Ascending aorta (tissue), 2 donors: Measurements from ENCODE around the gene ATP5IF1. TPM values are rescaled to one million over a fixed set of nuclear protein-coding genes. Genes with fewer than 3 reads are reported as not detected.

ENCODE experiments used
- DNase-seq, 2 donors: peaks; one replicate each; pipeline ENCODE4 v3.0.0-alpha.2; 2019; ENCODE audit warnings: low spot score in 2 of 2
- H3K27ac ChIP-seq, 2 donors: fragments of 200-600 bp; sonication (generic); one replicate each; pipeline ENCODE4 v1.5.1; 2016 to 2017; ENCODE audit warnings: mild to moderate bottlenecking in 1 of 2
- H3K27me3 ChIP-seq: fragments of 200-600 bp; sonication (generic); one replicate; pipeline ENCODE4 v1.5.1; 2017
- H3K36me3 ChIP-seq, 2 donors: fragments of 200-600 bp; sonication (generic); one replicate each; pipeline ENCODE4 v1.5.1; 2016
- H3K4me1 ChIP-seq, 2 donors: fragments of 200-600 bp; sonication (generic); one replicate each; pipeline ENCODE4 v1.5.1; 2016 to 2017; ENCODE audit warnings: mild to moderate bottlenecking in 1 of 2
- H3K4me3 ChIP-seq, 2 donors: fragments of 200-600 bp; sonication (generic); one replicate each; pipeline ENCODE4 v1.5.1; 2016 to 2017; ENCODE audit warnings: mild to moderate bottlenecking in 1 of 2
- H3K9me3 ChIP-seq, 2 donors: fragments of 200-600 bp; sonication (generic); one replicate each; pipeline ENCODE4 v1.5.1; 2016
- intact Hi-C: fragments of 100-400 bp; cut with DNase I; formaldehyde crosslinking; loops from one replicate; pipeline ENCODE4 v1.15.1; 2023
- total RNA-seq: library from RNA; depleted of rRNA; stranded (reverse); fragments of >200 nt; gene quantifications from one replicate; pipeline ENCODE4 v1.1.0, GENCODE V29; 2016
- TF ChIP-seq, protein P1 (sequence below), 3 experiments: fragments of 200-600 bp in 2 of 3; fragments of 450-650 bp in 1 of 3; sonication (generic) in 2 of 3; IDR thresholded peaks; one replicate each; pipeline ENCODE4 v1.5.1; 2016 to 2019; ENCODE audit warnings: antibody characterized with exemption in 3 of 3, mild to moderate bottlenecking in 1 of 3, moderate library complexity in 1 of 3

Gene ATP5IF1
- total RNA-seq, 1 donor from 2014 or later: 220 TPM

DNA sequence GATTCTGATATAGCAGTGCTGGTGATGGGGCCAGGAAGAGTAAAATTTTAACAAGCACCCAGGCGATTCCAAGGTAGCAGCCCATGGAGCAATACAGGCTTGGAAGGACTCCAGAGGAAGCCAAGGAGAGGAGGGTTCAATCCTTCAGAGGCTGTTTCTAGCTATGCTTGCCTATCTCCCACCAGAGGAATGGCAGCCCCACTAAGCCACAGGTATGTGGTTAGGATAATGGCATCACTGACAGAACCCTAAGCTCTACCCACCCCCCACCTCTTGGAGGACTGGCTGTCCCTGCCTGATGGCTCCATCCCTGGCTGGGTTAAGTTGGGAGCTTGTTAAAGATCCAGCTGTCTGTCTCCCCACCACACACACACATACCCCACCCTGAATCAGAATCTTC, 40.1 kb upstream of the ATP5IF1 start:
- Histone ChIP-seq H3K4me1 (no peaks in the 10 kb centered on the region), H3K4me3 (no peak overlapping the region), H3K27me3 (no peaks in the 10 kb centered on the region), H3K9me3 (no peaks in the 10 kb centered on the region), H3K27ac (no peak overlapping the region), H3K36me3 (peaks cover 23 to 28% of the 10 kb centered on the region in 2 donors)
- TF ChIP-seq, protein P1, sequence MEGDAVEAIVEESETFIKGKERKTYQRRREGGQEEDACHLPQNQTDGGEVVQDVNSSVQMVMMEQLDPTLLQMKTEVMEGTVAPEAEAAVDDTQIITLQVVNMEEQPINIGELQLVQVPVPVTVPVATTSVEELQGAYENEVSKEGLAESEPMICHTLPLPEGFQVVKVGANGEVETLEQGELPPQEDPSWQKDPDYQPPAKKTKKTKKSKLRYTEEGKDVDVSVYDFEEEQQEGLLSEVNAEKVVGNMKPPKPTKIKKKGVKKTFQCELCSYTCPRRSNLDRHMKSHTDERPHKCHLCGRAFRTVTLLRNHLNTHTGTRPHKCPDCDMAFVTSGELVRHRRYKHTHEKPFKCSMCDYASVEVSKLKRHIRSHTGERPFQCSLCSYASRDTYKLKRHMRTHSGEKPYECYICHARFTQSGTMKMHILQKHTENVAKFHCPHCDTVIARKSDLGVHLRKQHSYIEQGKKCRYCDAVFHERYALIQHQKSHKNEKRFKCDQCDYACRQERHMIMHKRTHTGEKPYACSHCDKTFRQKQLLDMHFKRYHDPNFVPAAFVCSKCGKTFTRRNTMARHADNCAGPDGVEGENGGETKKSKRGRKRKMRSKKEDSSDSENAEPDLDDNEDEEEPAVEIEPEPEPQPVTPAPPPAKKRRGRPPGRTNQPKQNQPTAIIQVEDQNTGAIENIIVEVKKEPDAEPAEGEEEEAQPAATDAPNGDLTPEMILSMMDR (IDR thresholded peaks at IDR 0.05): no peak
- DNase-seq: no peak
- intact Hi-C loops: no loop called here

DNA sequence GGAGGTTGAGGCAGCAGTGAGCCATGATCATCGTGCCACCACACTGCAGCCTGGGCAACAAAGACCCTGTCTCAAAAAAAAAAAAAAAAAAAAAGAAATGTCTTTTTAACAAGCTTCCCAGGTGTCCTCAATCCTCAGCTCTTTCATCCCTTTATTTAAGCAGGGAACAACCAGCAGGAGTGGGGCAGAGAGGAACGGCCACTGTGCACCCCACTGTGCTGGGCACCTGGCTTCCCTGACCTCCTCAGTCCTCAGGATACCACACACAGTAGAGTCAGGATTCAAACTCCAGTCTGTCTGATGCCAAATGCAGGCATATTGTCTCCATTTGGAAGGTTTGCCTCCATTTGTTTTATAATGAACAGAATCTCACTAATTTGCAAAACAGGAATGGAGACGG, 39.6 kb upstream of the ATP5IF1 start:
- Histone ChIP-seq H3K27me3 (no peaks in the 10 kb centered on the region), H3K36me3 (peaks cover 29 to 34% of the 10 kb centered on the region in 2 donors), H3K4me3 (no peak overlapping the region), H3K9me3 (no peaks in the 10 kb centered on the region), H3K27ac (no peak overlapping the region), H3K4me1 (no peaks in the 10 kb centered on the region)
- TF ChIP-seq, protein P1 (IDR thresholded peaks at IDR 0.05): no peak
- intact Hi-C loops: no loop called here
- no peak for DNase-seq

DNA sequence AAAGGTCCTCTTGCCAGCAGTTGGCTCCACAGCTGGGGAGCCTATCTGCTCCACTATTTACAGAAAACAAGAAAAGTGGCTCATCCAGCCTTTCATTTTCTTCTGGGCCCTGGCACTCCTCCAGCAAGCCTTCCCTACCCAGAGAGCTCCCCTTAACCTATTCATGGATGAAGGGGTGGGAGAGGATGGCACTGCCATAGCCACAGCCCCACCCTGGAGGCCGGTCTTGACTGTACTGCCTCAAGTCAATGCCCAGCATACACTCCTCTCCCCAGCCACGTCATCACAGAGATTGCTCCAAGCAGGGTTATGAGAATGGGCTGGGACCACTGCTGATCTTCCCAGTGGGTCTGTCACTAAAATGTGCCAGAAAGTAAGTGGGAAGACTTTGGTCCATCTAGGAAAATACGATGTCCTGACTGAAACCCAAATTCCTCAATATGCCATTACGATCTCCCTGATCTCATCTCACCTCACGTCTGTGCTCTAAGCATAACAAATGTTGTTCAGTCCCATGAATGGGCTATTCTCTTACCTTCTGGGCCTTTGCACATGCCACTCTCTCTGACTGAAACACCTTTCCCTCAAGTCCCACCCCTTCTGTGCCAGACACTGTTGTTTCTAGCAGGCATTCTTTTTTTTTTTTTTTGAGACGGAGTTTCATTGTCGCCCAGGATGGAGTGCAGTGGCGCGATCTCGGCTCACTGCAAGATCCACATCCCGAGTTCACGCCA, 38.1 kb upstream of the ATP5IF1 start:
- DNase-seq: no peak
- Histone ChIP-seq H3K36me3 (peaks cover 41 to 47% of the 10 kb centered on the region in 2 donors), H3K9me3 (no peaks in the 10 kb centered on the region), H3K4me3 (no peak overlapping the region), H3K4me1 (no peaks in the 10 kb centered on the region), H3K27me3 (no peaks in the 10 kb centered on the region), H3K27ac (no peak overlapping the region)
- intact Hi-C loops: no loop called here
- TF ChIP-seq, protein P1 (IDR thresholded peaks at IDR 0.05): no peak

DNA sequence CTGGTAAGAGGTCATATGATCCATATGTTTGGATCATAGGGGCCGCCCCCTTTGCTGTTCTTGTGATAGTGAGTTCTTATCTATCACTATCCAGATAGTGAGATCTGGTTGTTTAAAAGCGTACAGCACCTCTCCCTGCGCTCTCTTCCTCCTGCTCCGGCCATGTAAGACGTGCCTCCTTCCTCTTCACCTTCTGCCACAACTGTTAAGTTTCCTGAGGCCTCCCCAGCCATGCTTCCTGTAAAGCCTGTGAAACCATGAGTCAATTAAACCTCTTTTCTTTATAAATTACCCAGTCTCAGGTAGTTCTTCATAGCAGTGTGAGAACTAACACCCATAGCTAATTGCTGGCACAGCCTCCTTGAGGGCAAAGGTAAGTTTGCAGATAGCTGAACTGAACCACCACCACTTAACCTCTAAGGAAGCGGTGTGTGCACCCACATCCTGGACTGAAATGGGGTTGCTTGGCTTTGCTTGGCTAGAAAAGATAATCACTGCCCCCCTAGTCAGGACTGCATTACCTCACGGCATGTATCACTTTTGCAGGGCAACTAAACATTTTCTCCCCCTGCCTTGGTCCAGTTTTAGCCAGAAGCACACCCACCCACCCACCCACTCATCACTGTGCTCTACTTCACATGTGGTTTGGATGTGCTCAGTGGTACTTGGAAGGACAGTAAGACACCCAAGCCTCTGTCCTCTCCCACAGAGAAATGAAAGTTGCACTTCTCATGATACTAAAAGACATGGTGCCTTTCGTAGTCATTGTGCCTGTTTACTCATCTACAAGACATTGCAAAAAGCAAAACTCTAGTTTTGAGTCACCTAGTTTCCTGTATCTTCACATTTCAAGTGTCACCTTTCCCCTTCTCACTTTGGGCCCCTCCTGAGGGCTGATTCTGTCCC, 36.3 kb upstream of the ATP5IF1 start:
- TF ChIP-seq, protein P1 (IDR thresholded peaks at IDR 0.05): no peak
- Histone ChIP-seq H3K4me3 (no peak overlapping the region), H3K9me3 (no peaks in the 10 kb centered on the region), H3K27me3 (no peaks in the 10 kb centered on the region), H3K36me3 (peaks cover 58 to 65% of the 10 kb centered on the region in 2 donors), H3K27ac (no peak overlapping the region), H3K4me1 (no peaks in the 10 kb centered on the region)
- intact Hi-C loops: loop anchor here (10.0 kb wide), 1 partner anchor 105 kb away; no protein-coding TSS in a partner anchor
- DNase-seq: no peak

DNA sequence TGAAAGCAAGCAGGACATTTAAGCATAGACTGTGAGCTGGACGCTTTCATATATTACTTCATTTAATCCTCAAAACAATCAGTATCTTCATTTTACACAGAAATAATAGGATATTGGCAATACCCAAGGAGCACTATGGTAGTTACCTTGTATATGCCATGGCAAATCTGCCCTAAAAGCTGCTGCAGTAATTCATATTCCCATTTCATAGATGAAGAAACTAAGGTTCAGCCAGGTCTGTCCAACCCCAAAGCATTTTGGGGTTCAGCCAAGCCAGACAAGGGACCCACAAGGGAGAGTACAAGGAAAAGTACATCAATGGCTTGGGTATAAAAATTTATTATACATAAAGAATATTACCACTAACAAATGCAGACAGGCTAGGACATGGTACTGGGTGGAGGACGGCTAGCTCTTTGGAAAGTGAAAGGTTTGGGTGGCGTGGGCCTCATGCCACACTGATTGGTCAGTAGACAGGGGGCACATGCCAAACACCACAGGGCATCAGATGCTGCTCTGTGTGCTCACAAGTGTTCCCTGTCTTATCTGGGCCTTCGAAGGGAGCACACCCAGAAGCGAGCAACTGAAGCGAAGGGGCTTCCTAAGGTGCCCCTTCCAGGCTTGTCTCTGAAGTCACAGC, 35.6 kb upstream of the ATP5IF1 start:
- DNase-seq: no peak
- intact Hi-C loops: loop anchor here (10.0 kb wide), 1 partner anchor 106 kb away; no protein-coding TSS in a partner anchor
- TF ChIP-seq, protein P1 (IDR thresholded peaks at IDR 0.05): no peak
- Histone ChIP-seq H3K4me3 (no peak overlapping the region), H3K4me1 (no peaks in the 10 kb centered on the region), H3K36me3 (peaks cover 66 to 72% of the 10 kb centered on the region in 2 donors), H3K27ac (no peak overlapping the region), H3K9me3 (no peaks in the 10 kb centered on the region), H3K27me3 (no peaks in the 10 kb centered on the region)
